Loucy (cell line): ENCODE data around the gene KRTAP10-2.
"Not testable (repeated sequence)": the region's sequence is repeated elsewhere in the genome, so short reads cannot be mapped to it uniquely, and the experiment has no call there.

Experiments used
- H2AFZ ChIP-seq: fragments of 200-600 bp; sonication (generic); 2 replicates; pipeline ENCODE4 v1.6.0; 2016; ENCODE audit warnings: antibody characterized with exemption, mild to moderate bottlenecking, low read length, moderate library complexity
- H3F3A ChIP-seq: fragments of 200-600 bp; 2 replicates; pipeline ENCODE4 v1.6.0; 2016; ENCODE audit warnings: antibody characterized with exemption, low read depth, mild to moderate bottlenecking
- H3K27me3 ChIP-seq: fragments of 200-600 bp; sonication (generic); 2 replicates; pipeline ENCODE4 v1.6.1; 2014; ENCODE audit warnings: low read length, mild to moderate bottlenecking; ENCODE audit not compliant: insufficient read depth, poor library complexity, severe bottlenecking
- H3K36me3 ChIP-seq: fragments of 200-600 bp; sonication (generic); 2 replicates; pipeline ENCODE4 v1.6.1; 2016; ENCODE audit warnings: low read length; ENCODE audit not compliant: insufficient read depth
- H3K4me1 ChIP-seq: fragments of 200-600 bp; sonication (generic); 2 replicates; pipeline ENCODE4 v1.5.1; 2014; ENCODE audit warnings: low read length, mild to moderate bottlenecking; ENCODE audit not compliant: insufficient read depth, poor library complexity, severe bottlenecking
- H3K4me2 ChIP-seq: fragments of 200-600 bp; sonication (generic); 2 replicates; pipeline ENCODE4 v1.6.0; 2014; ENCODE audit warnings: antibody characterized with exemption, low read length, low read depth, mild to moderate bottlenecking; ENCODE audit not compliant: poor library complexity, severe bottlenecking
- H3K4me3 ChIP-seq: fragments of 200-600 bp; sonication (generic); 2 replicates; pipeline ENCODE4 v1.5.1; 2014; ENCODE audit warnings: low read length, mild to moderate bottlenecking, mixed read lengths; ENCODE audit not compliant: poor library complexity, severe bottlenecking
- H3K79me2 ChIP-seq: fragments of 200-600 bp; sonication (generic); 2 replicates; pipeline ENCODE4 v1.6.1; 2014; ENCODE audit warnings: low read length; ENCODE audit not compliant: insufficient read depth
- H3K9ac ChIP-seq: fragments of 200-600 bp; sonication (generic); 2 replicates; pipeline ENCODE4 v1.6.0; 2014; ENCODE audit warnings: mild to moderate bottlenecking, low read depth, low read length, moderate library complexity; ENCODE audit not compliant: poor library complexity, severe bottlenecking
- H3K9me2 ChIP-seq: fragments of 200-600 bp; sonication (generic); replicated peaks from 2 replicates; pipeline ENCODE4 v1.6.1; 2016; ENCODE audit warnings: low read depth, low read length, mixed read lengths
- H3K9me3 ChIP-seq: fragments of 200-600 bp; sonication (generic); 2 replicates; pipeline ENCODE4 v1.6.1; 2014; ENCODE audit warnings: mild to moderate bottlenecking, antibody characterized with exemption, low read length, low read depth; ENCODE audit not compliant: insufficient read depth
- H4K20me1 ChIP-seq: fragments of 200-600 bp; sonication (generic); 2 replicates; pipeline ENCODE4 v1.6.0; 2014; ENCODE audit warnings: antibody characterized with exemption, low read length, mild to moderate bottlenecking; ENCODE audit not compliant: insufficient read depth, poor library complexity, severe bottlenecking
- CTCF ChIP-seq: fragments of 200-600 bp; sonication (generic); conservative IDR thresholded peaks from 2 replicates; pipeline ENCODE4 v1.5.1; 2014; ENCODE audit warnings: mild to moderate bottlenecking, antibody characterized with exemption, low read length
- EZH2phosphoT487 ChIP-seq: fragments of 200-600 bp; IDR thresholded peaks from 2 replicates; pipeline ENCODE4 v1.6.1; 2018; ENCODE audit warnings: antibody characterized with exemption, mild to moderate bottlenecking, moderate library complexity, borderline replicate concordance

Gene KRTAP10-2

DNA sequence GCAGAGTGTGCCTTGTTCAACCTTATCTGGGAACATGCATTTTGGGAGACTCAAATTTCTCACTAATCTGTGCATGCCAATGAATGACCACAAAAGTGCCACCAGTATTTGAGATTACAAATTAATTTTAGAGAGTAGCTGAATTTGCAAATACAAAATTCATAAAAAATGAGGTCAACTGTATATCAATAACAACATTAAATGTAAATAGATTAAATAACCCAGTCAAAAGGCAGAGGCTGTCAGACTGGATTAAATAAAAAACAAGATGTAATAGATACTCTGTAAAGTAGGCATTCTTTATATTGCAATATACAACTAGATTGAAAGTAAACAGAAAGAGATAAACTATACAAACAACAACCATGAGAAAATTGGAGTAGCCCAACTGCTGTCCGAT is 12.8 kb upstream of the KRTAP10-2 start:
- peaks cover 3% of the 10 kb centered on the region; the same call in 1 of the 2 replicates for H3K9me3 ChIP-seq
- TF ChIP-seq EZH2phosphoT487 (no peak), CTCF (no peak)
- H4K20me1 ChIP-seq: no peaks in the 10 kb centered on the region
- H3K9me2 ChIP-seq: no peaks in the 10 kb centered on the region
- no peak overlapping the region for H3K9ac ChIP-seq
- H3F3A ChIP-seq: no peaks in the 10 kb centered on the region
- H3K4me1 ChIP-seq: no peaks in the 10 kb centered on the region
- no peak overlapping the region for H3K4me3 ChIP-seq
- no peaks in the 10 kb centered on the region for H3K36me3 ChIP-seq
- H3K79me2 ChIP-seq: no peaks in the 10 kb centered on the region
- H3K27me3 ChIP-seq: no peaks in the 10 kb centered on the region
- no peak overlapping the region for H2AFZ ChIP-seq
- H3K4me2 ChIP-seq: no peak overlapping the region

GRCh38 chr21:44558695-44559094 is 7.4 kb upstream of the KRTAP10-2 start, which contains the start of gene KRTAP10-3:
Gene KRTAP10-3, minus strand, starts transcription at chr21:44558795. Its CDS starts 80 bp downstream, at chr21:44558715.
- Histone ChIP-seq H3K9ac (no peak within 1 kb of the TSS), H3K9me3 (peaks cover 3% of the 10 kb centered on the region; the same call in 1 of the 2 replicates), H3K9me2 (no peaks in the 10 kb centered on the region), H3K27me3 (no peaks in the 10 kb centered on the region), H2AFZ (no peak within 1 kb of the TSS), H4K20me1 (no peaks in the 10 kb centered on the region), H3K79me2 (no peaks in the 10 kb centered on the region), H3F3A (no peaks in the 10 kb centered on the region), H3K4me1 (no peaks in the 10 kb centered on the region), H3K4me2 (no peak within 1 kb of the TSS), H3K4me3 (no peak within 1 kb of the TSS), H3K36me3 (no peaks in the 10 kb centered on the region)
- TF ChIP-seq CTCF: no peak
- TF ChIP-seq EZH2phosphoT487: no peak

DNA sequence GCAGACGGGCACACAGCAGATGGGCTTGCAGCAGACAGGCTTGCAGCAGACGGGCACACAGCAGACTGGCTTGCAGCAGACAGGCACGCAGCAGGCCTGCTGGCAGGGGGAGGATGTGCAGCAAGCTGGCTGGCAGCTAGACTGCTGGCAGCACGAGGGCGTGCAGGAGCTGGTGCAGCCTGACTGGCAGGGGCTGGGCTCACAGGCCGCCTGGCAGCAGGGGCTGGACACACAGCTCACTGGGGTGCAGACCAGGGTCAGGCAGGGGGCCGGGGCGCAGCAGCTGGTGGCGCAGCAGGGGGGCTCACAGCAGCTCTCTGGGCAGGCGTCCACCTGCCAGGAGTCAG is 7.0 kb upstream of the KRTAP10-2 start:
- not testable (repeated sequence) for H2AFZ ChIP-seq, H4K20me1 ChIP-seq

GRCh38 chr21:44557491-44558328 is 6.4 kb upstream of the KRTAP10-2 start:
- Histone ChIP-seq H3K36me3 (no peaks in the 10 kb centered on the region), H3K79me2 (no peaks in the 10 kb centered on the region), H3K4me2 (no peak overlapping the region), H3K9me3 (peaks cover 1% of the 10 kb centered on the region; the same call in 1 of the 2 replicates), H3K9me2 (no peaks in the 10 kb centered on the region), H3K4me3 (no peak overlapping the region), H3K4me1 (no peaks in the 10 kb centered on the region), H4K20me1 (no peaks in the 10 kb centered on the region), H3K27me3 (no peaks in the 10 kb centered on the region), H3F3A (no peaks in the 10 kb centered on the region), H3K9ac (no peak overlapping the region), H2AFZ (no peak overlapping the region)
- TF ChIP-seq CTCF (no peak), EZH2phosphoT487 (no peak)

More for the DNA sequence above, 7.0 kb upstream of the KRTAP10-2 start:
- H3K36me3 ChIP-seq, H3K9me2 ChIP-seq, H3K9me3 ChIP-seq, H3K79me2 ChIP-seq, H3K4me1 ChIP-seq, H3K27me3 ChIP-seq, H3K9ac ChIP-seq, H3K4me2 ChIP-seq, H3F3A ChIP-seq, H3K4me3 ChIP-seq: not testable (repeated sequence)
